GM20431 (cell line): ENCODE results near the gene RGS8.
"Not testable (repeated sequence)": the region's sequence is repeated elsewhere in the genome, so short reads cannot be mapped to it uniquely, and the experiment has no call there.

Source experiments
- in situ Hi-C: fragments of 300-500 bp; cut with MseI, MboI; formaldehyde crosslinking; loops from one replicate; pipeline ENCODE4 v1.15.0; 2020; ENCODE audit warnings: low sequenced_read_pairs; ENCODE audit not compliant: unreplicated experiment

The RGS8 gene

DNA sequence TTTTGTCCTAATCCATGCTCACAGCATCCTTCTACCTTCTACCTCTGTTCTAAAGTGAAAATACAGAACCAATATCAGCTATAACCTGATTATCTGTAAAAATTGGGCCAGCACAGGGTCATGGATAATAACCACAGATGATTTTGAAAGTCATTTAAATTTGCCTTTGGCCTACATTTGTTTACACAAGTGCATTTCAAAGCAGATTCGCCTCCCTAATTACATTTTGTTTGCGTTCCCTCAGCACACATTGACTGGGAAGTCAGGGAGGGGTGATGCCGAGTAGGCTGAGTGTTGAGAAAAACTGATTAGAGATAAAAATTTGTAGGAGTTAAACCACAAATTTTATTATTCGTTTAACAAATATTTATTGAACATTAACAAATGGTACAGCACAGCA, 19.2 kb upstream of the RGS8 start:
- in situ Hi-C loops = no loop called here

DNA sequence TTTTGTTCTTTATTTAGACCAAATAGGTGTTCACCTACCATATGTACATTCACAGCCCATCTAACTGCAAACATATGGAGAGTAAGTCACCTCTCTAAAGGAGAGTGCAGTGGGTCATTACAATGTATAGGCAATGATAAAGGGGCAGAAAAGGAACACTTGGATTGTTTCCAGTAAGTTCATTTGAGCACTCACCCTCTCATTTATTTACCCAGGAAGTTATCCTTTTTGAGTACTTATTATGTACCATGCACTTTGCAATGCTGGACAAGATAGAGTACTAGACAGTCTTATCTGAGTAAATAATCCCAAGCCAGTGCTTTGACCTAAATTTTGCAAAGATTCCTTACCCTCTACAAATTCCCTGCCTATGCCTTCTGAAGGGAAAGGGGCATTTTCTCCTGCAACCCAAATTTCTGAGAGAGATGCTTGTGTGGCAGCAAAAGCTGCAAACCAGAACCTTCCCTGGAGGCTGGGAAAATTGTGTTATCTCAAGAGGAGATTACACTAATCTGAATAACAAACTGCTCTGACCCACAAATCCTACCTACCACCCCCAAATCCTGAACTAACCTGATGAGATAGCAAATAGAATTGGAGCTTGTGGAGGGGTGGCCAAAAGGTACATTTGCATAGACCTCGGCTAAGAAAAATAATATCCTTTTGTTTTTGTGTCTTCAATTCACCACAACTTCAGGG, 18.6 kb upstream of the RGS8 start:
- in situ Hi-C loops = no loop called here

DNA sequence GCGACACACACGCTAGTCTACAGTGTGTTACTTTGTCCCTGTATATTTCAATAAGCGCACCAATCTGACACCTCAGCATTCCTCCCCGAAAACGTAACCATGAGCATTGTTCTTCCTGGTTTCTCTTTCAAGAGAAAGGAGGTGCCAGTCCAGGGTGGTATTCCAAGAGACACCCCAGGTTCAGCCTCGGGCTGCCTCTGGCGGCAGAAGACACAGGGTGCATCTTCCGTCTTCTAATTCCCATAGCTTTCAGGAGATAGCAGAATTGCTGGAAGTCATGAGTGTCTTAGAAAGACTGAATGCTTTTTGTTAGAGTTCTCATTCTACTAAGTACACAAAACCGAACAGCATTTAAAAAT, 15.9 kb upstream of the RGS8 start:
- in situ Hi-C loops = no loop called here

DNA sequence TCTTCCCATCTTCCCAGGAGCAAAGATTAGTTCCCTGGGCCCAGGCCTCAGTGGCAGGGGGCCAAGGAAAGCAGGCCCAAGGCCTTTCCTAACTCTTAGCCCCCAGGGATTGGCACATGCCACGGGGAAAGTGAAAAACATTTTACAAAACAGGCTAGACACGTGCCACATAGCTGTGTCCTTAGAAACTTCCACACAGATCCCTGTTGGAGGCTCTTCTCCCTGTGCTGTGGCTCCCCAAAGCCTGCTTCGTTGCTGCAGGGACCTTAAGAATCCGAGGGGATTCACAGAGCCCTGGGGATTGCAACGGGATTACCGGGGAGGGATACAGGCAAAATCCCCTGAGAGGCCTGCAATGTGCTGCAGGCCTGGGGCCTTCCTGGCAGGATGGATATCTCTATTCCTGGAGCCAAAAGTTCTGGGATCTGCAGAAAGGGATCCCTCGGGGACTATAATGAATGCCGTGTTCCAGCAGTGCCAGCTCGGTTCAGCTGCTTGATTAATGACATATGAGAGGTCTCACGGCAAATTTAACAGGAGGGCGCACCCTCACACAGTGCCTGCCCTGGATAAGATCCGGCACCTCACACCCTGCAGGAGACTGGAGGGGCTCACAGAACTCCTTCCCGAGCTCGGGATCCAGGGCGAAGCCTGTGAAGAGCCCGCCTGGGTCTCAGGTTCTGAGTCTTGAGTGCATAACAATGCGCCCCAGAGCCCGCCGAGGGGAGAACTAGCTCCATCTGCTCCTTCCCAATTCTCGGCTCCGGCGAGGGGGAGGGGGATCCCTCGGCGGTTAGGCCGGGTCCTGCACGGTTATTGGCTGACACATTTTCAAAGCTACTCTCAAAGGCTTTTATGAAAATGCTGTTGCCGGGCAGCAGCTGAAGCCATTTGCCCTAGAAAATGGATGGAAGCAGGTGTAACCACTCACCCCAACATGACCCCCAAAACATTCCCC, 15.3 kb upstream of the RGS8 start:
- in situ Hi-C loops = no loop called here

DNA sequence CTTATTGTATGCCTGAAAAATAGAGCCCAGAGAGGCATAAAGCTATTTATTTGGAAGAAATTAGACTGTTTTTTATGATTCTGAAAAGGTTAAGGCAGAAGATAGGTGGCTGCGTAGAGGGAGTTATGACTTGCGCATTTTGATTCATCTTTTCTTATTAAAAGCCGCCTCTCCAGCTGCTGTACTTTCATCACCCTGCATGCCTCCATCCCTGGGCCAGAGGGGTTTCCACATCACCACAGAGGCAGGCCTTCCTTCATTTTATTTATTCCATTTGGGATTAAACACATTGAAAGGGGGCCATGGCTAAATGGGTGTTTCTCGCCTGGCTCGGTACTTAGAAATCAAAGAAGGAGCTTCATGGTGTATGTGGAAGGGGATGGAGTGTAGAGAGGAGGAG, 14.6 kb upstream of the RGS8 start:
- in situ Hi-C loops = no loop called here

DNA sequence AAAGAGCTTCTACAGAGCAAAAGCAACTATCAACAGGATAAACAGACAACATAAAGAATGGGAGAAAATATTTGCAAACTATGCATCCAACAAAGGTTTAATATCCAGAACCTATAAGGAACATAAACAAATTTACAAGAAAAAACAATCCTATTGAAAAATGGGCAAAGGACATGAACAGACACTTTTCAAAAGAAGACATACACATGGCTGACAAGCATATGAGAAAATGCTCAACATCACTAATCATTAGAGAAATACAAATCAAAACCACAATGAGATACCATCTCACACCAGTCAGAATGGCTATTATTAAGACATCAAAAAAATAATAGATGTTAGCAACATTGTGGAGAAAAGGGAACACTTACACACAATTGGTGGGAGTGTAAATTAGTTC, 8.8 kb upstream of the RGS8 start:
- in situ Hi-C loops = not testable (repeated sequence)

DNA sequence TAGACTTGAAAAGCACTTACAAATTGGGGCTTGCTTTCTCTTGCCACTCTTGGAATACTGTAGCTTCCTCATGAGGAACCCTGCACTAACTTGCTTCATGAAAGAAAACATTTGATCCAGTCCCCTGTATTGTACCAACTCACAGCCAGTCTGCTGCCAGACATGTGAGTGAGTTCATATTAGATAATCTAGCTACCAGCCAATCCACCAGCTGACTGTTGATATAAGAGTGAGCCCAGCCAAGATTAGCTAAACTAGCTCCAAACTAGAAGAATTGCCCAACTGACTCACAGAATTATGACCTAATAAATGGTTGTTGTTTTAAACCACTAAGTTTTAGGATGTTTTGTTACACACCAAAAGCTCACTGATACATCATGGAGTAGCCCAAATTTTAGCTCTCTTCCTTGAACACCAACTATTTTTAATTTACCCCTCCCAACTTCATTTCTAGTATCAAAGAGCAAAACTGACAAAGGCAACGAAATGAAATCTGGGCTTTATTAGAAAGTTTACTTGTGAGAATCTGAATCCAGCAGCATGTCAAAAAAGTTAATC, 6.6 kb upstream of the RGS8 start:
- in situ Hi-C loops = no loop called here

DNA sequence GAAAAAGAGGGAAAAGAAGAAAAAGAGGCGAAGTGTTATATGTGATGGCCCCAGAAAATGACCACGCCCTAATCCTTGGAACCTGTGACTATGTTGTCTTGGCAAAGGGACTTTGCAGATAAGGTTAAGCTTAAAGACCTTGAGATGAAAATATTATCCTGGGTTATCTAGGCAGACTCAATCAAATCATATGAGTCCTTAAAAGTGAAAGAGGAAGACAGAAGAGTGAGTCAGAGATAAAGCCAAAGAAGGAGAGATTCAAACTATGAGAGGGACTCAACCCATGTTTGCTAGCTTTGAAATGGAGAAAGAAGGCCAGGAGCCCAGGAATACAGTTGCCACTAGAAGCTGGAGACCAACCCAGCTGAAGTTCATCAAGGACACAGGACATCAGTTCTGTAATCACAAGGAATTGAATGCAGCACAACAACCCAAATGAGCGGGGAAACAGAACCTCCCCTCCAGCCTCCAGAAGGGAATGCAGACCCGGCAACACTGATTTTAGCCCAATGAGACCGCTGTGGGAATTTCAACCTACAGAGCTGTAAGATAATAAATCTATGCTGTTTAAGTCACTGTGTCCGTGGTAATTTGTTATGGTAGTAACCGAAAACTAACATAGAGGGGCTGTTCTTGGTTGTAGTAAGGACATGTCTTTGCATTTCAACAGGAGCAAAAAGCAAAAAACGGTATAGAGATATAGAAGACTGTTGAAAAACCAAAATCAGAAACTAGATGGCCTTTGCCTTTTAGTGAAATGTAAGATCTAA, 4.2 kb upstream of the RGS8 start:
- in situ Hi-C loops = no loop called here

DNA sequence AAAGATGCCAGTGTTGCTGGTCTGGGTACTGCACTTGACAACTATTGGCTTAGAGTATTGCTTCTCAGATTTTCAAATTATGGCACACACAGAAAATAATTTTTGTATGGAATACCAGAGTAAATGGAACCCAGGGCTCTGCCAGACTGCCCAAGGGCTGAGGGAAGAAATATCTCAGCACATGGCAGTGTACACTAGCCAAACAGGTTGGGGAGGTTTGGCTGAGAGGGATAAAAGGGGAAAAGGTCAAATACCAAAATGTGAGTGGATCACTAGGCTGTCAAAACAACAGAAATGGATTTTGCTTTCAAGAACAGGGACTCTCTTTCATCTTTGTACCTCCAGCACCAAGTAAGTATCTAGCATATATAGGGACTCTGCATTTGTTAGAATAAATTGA, 3.0 kb upstream of the RGS8 start:
- in situ Hi-C loops = no loop called here

DNA sequence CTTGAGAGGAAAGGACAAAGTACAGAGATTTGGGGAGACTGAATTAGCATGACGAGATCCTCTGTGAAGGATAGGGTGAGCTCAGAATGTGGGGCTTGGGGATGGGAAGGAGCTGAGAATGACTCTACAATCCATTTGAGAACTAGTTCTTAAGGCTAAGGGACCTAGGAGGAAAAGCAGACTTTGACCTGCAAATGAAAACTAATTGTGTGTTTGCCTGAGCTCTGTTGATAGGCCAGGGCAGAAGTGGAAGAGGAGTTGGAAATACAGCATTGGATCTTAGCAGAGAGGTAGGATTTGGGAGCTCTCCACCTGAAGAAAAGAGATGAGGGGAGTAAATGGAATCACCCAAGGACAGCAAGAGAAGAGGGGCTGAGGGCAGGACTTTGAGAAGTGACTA, 2.1 kb upstream of the RGS8 start:
- in situ Hi-C loops = no loop called here

DNA sequence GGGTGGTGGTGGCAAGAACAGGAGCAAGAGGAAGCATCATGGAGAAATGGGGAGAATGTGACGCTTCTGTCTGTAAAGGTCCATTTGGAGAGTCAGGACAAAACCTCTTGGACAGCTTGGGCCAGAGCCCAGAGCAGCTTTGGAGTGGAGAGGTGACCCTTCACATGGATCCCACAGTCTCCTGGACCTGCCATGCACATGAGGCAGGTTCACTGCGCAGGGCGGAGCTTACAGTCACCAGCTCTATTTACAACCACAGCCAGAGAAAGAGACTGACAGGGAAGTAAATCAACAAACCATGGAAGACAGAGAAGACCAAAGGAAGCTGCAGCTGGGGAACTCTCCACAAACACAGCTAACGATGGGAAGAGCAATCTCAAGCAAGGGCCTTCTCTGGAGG, 828 bp upstream of the RGS8 start:
- in situ Hi-C loops = no loop called here

DNA sequence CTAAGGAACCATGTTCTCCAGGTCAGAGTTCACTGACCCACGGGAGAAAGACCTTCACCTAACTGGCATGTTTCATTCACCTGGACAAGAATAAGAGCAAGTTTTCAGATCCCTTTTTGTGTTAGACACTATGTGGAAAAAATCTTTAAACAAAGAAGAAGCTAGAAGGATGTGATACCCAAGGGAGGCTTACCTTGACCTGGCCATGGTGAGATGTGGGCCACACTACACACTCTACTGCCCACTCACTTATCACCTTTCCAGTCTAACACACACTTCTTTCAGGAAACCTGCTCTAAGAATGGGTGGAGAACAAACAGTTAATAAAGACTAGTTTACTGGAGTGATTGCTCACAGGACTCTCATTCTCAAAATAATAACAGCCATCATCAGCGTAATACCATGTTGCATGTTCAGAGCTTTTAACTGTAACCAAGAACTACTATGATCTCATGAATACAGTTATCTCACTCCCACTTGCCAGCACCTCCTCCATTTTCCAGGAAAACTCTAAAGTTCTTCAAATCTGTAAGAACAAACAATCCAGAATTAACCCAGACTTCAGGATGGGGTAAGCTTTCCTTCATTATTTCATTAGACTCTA, 1.4 kb downstream of the RGS8 start:
- in situ Hi-C loops = no loop called here

DNA sequence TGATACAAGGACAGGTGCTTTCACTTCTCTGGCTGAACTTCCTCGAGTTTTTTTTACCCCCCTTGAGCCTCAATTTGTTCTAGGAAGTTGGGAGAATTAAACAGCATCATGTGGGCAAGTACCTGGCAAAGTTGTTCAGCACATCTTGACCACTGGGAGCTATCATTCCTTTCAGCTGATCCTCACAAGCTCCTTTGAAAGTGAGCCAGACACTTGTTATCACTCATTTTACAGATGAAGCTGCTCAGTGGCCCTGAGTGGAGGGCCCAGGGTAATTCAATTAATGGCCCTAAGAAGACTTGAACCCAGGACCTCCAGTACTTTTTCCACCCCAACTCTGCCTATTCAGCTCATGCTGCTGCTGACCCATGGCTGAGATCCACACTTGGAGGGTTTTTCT, 2.0 kb downstream of the RGS8 start:
- in situ Hi-C loops = no loop called here

DNA sequence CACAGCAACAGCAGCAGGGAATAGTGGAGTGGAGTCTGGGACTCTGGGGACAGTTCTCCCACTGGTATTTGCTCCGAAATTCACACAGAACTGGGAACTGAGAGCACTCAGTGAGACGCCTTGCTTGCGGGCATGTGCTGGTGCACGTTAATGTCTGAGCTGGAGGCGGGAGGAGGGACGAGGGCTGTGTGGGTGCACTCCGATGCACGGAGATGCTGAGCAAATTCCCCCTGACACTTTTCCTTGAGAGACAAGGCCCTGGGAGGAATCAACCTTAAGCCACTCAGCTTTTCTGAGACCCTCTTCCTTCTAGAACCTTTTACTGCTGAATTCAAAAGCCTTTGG, 2.8 kb downstream of the RGS8 start:
- in situ Hi-C loops = no loop called here

DNA sequence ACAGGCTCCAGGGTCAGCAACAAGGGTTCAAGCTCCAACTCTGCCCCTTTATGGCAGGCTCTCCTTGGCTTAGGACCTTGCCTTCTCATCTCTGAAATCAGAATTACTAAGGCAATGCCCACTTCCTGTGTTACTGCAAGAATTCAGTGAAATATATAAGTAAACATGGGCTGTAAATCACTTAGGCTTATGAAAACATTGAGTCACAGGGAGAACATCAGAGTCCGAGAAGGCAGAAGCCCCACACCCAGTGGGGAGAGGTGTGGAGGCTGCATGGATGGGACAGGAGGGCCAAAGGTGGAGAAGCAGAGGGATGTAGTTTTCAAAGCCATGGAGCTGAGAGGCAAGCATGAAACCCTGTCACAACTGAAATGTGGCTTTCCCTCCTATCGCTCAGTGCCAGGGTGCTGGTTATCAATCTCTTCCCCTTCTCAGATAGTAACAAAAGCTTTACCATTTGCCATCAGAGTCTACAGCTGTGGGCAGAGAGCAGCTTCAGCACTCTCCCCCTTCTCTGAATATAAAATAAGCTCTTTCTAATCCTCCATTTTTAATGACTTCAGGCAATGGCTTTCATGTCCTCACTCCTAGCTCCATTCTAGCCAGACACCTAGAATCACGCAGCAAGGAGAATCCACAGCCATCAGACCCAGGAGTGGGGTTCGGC, 3.4 kb downstream of the RGS8 start:
- in situ Hi-C loops = no loop called here

DNA sequence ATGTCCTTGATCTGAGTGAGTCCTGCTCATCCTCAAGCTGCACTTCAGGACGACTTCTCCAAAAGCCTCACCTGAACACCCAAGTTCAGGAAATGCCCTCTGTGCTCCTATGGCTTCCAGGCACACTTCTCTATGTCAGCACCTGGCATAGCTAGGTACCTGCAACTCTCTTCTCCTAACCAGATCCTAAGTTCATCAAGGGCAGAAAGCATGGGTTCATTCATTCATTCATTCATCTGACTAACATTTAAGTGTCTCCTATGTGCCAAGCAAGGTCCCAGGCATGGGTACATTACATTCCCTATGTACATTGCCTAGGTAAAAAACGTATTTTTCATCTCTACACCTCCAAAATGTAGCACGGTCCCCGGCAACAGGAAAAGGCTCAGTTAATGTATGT, 4.0 kb downstream of the RGS8 start:
- in situ Hi-C loops = no loop called here

DNA sequence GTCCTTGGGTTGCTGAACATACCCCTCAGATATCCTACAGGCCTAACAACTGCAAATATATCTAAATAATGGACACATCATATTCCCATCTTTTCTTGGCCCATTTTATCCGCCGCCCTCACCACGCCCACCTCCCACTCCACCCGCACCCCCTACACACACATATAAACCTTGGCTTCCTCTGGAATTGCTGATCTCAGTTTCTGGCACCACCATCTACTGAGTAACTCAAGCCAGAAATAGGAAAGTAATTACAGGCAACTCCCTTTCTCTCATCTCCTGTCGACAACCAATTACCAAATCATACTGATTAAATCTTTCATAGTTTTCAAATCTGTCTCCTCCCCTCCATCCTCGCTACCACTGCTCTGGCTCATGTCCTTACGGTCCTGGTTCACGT, 4.7 kb downstream of the RGS8 start:
- in situ Hi-C loops = no loop called here

DNA sequence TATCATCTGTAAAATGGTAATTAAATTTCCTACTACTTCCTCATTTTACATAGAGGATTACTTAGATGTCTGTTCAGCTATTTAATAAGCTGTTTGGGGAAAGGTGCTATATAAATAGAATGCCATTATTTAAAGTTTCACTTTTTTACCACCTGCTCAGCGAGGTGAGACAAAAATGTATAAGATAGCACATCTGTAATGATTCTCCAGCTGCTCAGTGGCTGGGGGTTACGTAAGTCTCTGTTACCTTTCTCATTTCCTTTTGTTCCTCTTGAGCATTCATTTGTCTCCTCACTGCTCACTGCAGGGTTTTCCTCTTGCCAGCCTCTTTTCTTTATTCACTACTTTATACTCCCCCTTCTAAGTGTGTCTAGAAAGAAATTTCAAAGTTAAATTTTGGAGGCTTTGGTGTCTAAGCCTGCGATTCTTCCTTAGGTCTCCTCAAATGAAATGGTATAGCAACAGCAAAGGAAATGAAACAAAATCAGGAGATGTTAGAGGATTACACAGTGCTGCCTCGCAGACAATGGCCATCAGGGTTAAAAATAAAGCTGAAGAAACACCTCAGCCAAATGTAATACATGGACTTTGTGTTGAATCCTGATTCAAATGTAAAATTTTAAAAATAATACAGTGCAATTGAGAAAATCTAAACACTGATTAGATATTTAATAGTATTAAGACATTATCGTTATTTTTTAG, 6.8 kb downstream of the RGS8 start:
- in situ Hi-C loops = no loop called here

DNA sequence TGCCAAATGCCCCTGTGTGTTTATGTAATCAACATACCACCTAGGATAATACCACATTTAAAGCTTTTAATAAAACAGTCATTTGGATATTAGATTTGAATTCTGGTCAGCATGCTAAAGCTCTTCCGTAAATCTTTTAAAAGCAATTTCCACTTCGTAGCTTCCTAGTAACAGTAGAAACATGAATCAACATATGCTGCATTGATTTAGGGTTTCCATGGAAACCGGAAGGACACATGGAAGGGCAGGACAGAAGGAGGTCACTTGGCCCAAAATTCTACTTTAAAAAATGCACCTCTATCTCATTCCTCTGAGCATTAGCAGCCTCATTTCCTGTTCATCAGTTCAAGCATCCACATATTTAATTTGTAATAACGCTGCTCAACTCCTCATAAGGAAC, 8.1 kb downstream of the RGS8 start:
- in situ Hi-C loops = no loop called here
